NT2/D1 (cell line): ENCODE results near the gene GIMAP6.

Source experiments
- YY1 ChIP-seq: IDR thresholded peaks from 2 replicates; pipeline ENCODE4 v1.6.1; 2011; ENCODE audit not compliant: insufficient read length, insufficient read depth
- ZNF274 ChIP-seq: IDR thresholded peaks from 2 replicates; pipeline ENCODE4 v1.6.1; 2011; ENCODE audit warnings: mild to moderate bottlenecking, low read depth, low read length

- TF ChIP-seq ZNF274: no peak
- no peak for TF ChIP-seq YY1
Measured at GRCh38 chr7:150663802-150664494, 31.8 kb upstream of the GIMAP6 start.
